Stimulated activated CD8-positive, alpha-beta memory T cell treated with anti-CD3 and anti-CD28 coated beads, Interleukin-2, amount 100 ng/mL, for 48 hours (primary cell): ENCODE data around the gene MAP6.

Experiments used
- DNase-seq, 2 donors: peaks; one replicate each; pipeline ENCODE4 v3.0.0-alpha.2; 2020; ENCODE audit warnings: low read depth in 2 of 2

MAP6 gene

DNA sequence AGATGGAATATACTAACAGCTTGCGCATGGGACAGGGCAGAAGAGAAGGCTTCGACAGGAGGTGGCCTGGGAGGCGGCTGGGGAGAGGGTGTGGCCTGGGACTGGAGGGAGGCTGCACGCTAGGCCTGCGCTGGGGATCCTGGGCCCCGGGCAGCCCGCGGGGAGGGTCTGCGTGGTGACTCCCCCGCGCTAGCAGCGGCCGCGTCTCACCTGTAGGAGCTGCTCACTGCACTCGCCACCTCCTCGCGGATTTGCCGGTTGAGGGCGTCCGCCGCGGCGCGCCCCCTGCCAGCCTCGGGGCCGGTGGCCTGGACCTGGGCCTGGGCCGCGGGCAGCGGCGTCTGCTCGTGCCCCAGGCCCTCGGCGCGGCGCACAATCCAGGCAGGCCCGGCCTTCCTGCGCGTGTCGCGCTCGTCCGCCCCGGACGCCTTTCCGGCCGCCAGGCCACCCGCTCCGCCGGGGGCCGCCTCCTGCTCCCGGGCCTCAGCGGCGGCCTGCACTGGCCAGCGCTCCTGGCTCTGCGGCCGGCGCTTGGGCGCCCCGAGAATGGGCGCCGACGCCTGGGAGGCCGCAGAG lies 1.5 kb downstream of the MAP6 start:
- DNase-seq: no peak

DNA sequence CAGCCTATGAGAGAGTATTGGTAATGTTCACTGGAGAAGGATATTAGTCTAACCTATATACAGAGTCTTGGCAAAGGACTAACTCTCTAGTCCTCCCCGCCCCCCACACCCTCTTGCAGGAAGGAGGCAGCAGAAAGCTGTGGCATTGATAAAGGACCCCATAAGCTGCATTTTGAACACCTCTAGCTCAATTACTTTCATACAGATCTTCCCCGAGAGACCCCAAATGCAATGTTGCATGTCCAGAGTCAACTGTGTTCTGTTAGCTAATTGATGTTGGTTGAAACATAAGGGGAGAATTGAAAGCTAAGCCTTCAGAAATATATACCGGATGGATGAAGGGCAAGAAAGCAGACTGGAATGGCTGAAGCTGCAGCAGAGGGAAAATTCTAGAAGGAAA lies 2.8 kb downstream of the MAP6 start:
- no peak for DNase-seq

DNA sequence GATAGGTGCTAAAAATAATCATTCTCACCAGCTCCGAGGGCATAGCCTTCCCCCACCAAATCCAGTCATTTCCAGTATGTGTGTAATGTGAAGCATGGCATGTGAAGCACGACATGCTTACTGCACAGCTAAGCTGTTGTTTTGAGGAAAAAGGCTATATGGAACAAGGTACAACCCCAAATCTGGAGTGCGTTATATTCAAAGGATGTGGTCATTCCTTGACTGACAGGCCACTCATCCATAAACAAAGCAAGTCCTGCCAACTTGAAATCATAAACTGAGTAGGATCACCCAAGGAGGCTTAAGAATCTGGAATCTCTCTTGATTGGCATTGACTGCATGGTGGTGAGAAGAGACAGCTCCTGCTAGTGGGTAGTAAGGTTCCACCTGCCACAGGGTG lies 3.7 kb downstream of the MAP6 start:
- no peak for DNase-seq

DNA sequence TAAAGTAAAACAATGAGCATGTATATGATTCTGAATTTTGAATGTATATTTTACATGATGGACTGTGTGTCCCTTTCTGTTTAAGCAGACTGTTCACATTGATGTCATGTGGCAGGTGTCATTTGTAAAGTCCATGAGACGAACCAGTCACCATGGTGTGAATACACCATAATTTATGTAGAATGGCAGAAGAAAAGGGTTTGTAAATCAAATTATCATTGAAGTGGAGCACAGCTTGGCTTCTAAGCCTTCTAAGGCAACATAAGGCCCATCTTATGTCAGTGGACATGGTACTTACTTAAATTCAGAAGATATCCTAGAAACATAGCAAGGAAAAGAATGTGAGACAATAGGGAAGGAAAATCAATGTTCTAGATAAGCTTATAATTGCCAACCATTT lies 4.4 kb downstream of the MAP6 start:
- DNase-seq: no peak

DNA sequence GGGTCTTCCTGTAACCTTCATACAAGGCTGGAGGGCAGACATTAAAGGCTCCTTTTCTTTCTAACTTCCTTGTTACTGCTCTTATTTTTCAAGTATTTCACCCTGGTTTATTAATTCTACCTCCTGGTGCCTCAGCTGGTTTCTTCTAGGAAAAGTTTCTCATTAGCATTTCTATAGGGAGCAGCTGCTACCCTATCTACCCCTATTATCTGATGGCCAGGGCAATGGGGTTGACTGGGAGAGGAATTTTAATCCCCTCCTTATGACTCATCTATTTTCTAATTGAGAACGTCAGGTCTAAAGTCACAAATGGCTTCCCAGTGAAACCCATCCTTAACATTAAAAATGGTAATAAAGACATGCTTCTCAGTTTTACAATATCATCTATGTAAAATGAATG lies 5.0 kb downstream of the MAP6 start:
- no peak for DNase-seq

DNA sequence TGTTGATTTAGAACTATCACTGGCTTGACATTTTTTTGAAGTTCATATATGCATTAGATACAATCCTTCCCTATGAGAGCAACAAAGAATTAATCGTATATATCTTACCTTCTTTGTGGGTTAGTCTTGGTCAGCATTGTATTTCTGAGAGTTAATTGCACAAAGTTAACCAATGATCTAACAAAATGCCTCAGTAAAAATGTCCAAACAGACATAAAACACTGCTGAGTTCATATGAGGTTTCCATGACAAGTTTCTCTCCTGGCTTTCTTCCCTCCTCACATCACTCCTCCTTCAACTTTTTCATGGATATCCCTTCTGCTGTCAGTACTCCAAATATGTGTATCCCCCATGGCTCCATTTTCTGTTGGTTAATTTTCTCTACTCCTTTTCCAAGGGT lies 9.0 kb downstream of the MAP6 start:
- DNase-seq: no peak

DNA sequence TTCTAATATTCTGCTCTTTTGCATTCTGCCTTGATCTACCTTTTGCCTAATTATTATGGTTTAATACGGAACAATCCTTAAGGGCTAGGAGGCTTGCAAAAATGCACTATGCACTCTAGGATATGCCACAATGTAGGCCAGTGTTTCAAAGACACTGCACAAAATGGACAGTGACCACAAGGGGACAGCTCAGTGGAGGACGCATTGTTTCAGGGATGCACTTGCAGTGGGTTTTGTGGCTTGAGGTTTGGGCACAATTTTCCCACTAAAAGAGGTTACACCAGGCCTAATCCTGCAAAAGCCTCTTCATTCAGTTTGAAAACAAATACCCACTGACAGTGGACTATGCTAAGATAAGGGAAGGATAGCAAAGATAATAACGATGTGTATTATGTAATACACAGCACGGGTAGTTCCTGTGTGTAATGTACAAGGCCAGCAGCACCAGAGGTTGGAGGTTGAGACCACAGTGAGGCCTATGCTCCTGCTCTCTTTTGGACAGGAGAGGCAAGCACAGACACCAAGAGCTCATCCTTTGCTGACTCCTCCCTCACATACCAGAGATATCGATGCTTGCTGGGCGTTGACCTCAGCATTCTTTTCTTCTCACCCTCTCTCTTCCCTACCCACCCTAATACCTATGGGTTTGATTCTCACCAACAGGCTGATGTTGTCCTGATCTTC lies 12.7 kb downstream of the MAP6 start:
- no peak for DNase-seq

DNA sequence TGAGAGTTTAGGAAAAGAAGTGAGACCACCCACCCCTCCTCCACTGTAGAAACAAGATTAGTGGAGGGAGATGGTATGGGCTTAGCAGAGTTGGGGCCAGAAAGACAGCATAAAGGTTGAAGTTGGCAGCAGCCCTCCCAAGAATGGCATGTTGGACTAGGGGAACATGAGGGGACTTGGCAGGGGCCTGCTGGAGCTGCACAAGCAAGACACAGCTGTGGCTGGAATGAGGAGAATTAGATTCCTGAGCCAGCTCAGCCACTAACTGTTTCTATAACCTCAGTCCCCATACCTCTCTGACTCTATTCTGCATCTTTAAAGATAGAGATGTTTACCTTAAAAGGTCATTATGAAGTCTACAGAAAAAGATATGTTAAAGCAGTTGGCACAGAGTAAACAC lies 13.2 kb downstream of the MAP6 start:
- no peak for DNase-seq

DNA sequence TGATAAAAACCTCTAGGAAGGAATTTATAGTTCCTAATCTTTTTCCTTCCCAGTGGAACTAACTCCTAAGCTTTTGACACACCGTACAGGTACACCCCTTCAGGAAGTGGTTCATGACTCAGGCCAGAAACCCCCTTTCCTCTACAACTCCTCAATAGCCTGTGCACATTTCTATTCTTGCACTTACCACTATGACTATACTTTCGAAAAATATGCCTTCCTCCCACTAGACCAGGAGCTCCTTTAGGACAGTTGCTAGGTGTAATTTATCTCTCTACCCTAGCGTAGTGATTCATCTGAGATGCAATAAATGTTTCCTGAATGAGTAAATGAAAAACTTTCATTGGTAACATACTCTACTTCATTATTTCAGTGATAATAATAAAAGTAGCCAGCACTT lies 14.5 kb downstream of the MAP6 start:
- no peak for DNase-seq

DNA sequence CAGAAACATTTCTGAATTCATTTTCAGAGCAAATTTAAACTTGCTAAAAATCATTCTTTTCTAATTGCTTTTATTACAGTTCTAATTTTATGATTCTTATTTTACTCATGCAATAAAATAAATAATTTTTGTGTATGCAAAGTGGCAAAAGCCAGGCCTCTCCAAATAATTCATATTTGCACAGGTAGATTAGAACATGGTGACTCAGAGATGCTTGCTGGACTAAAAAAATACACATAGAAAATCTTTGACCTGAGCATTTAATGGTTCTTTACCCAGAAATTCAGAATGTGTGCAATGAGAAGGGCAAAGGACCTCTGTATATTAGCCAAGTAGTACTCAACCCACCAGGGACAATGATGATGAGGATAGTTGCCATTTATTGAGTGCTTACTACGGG lies 15.3 kb downstream of the MAP6 start:
- no peak for DNase-seq

DNA sequence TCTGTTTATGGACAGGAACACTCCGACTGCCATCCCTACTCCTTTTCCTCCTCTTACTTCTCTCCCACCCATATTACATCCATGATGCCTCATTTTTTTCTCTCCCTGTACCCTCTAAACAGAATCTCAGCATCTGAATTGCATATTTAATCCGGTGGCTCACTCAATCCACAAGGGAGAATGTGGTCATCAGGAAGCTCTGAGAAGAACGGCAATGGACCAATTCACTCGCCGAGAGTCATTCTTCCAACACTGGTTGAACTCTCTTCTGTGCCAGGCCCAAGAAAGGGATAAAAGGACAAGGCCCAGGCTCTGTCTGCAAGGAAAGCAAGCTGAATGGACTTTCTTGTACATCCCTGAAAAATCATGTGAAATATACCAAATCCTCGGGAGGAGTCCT lies 15.9 kb downstream of the MAP6 start:
- no peak for DNase-seq

DNA sequence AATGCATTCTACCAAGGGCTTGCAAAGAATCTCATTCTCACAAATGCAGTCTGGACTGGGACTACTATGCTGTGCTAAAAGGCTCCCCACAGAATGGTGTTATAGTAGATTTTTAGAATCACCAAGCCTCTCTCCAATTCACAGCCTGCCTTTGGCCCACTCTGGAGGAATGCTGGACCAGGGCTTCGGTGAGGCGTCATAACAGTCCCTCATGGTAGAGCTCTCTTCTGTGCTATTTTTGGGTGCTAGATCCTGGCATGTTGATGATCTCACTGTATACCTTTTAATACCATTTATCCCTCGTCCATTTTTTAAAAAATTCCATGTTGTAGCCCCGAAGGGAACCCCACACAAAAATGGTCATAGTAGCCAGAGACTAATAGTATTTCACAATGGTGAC lies 17.6 kb downstream of the MAP6 start:
- no peak for DNase-seq

DNA sequence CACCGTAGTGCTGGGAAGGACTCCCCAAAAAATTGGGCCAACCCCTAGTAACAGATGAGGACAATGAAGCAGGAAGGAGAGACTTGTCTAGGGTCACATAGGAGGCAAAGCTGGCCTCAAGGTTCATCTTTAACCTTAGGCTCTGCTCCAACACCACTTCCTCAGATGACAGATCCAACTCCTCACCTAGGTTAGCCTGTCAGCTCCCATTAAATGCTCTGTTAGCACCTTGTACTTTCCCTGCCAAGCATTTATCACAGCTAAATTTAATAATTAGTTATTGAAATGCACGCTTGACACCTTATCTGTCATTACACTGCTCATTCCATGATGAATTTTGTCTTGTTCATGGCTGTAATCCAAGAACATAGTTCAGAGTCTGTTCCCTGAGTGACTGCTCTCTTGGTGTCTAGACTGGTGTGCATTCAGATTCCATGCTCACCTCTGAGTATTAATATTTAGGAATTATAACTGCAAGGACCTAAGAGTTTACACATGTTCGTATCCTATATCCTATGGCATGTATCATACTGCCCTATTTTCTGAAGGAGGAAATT lies 18.6 kb downstream of the MAP6 start:
- no peak for DNase-seq

DNA sequence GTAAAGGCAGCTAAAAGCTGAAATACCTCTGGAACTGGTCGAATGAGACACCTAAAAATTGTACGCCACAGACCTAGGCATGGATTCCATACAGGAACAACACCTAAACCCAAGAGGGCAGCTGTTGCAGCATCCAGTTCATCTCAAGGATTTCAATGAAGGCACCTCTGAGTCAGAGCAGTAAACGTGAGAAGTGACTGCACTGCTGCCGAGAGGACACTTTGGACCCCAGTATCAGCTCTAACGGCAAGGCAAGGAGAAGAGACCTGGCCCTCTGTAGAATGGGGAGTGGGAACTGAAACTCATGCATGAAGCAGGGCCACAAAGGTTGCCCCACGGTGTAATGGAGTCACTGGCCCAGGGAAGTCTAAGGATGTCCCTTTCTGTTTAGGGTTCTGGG lies 23.9 kb downstream of the MAP6 start:
- DNase-seq: no peak

DNA sequence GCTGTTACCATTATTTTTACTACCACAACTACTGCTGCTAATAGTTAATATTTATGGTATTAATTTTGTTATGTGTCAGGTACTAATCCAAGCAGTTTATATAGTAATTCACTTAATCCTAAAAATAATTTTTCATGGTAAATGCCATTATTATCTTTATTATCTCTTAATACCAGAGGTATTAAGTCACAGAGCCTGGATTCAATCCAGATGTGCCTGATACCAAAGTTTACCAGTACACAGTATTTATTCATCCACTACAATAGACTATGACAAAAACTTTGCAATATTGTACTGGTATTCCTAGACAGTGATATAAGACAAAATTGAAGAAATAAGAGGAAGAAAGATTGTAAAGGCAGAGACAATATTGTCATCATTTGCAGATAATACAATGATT lies 24.5 kb downstream of the MAP6 start:
- no peak for DNase-seq

DNA sequence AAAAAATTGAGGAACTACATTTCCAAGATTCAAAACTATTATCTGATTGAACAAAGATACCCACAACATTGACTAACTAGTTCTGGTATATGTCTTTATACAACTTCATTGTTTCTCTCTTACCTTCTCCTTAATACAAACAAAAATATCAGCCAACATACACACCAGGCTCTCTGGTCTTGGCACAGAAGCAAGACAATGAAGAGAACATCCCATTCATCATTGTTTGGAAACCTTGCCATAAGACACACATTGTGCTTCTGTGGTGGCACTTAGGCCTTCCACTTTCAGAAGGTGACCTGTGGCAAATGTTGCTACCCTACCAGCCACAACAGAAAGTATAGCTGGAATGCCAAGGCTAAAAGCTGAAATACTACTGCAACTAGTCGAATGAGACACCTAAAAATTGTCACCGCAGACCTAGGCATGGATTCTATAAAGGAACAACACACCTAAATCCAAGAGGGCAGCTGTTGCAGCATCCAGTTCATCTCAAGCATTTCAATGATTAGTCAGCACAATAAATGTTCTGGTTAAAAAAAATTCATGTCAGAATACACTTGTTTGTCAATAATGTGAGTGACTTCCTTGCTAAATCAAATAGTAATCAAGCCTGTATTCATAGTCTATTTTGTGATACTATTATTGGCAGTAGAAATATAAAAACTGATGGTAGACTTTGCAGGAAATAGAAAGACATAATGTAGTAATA lies 26.3 kb downstream of the MAP6 start:
- no peak for DNase-seq

DNA sequence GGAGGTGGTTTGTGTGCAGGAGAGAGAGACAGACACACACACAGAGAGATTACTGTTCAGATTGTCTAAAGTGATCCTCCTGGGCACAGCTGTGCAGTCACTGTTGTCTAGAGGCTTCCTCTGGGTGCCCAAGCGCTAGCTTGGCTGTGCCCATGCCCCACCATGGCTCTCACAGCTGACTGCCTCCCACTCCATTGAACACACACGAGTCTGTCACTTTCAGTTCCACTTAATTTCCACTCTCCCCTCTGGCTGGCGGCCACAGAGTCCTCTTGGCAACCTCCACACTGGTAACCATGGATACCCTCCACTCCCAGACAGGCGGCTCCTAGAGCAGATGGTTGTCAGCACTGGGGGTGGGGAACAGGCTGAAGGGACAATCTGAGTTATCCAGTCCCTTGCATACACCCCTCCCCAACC lies 29.1 kb downstream of the MAP6 start:
- DNase-seq: no peak

DNA sequence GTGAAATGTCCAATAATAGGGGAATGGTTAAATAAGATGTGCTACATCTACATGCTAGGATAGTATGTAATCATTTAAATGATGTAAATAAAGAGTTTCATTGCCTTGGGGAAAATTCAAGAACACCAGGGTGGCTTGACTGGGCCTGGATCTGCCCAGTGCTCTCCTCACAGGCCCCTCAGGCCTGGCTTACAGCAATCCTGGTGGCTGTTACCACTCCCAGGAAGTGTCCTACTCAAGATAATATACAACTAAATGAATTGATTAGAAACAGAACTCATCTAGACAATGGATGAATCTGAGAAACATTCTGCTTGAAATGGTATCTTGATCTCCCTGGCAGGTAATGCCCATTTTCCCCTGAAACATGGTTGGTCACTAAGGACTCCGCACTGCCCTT lies 30.8 kb downstream of the MAP6 start:
- DNase-seq: no peak

DNA sequence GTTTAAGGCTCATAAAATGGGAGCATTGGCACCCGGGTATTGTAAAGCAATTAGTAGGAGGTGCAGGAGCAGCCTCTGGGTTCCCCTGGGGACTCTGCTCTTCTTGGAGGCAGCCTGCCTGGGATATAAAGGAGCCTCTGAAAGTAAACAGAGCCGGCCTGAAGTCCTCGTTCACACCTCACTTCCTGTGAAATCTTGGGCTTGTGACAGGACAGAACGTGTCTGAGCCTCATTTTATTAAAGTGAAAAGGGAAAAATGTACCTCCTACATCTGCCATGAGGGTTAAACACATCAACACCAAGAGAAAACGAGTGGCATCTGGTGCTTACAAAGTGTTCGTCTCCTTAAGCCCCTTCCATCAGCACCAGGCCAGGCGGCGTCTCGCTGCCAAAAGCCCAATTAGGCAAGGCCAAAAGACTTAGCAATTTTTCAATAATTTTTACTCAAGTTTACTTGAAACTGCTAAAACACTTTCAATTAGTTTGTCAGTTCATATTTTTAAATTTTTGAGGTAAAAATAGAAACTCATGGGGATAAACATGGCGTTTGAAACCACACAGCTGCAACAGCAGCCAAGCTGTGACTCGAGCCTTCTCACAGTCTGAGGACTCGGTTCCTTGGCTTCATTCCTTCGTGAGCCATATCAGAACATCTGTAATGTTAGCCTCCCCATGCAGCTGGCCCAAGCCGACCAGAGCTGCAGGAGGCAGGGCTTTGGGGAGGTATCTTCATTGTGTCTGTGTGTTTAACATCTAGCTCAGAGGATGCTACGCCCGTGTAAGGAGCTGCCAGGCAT lies 33.6 kb downstream of the MAP6 start:
- no peak for DNase-seq

DNA sequence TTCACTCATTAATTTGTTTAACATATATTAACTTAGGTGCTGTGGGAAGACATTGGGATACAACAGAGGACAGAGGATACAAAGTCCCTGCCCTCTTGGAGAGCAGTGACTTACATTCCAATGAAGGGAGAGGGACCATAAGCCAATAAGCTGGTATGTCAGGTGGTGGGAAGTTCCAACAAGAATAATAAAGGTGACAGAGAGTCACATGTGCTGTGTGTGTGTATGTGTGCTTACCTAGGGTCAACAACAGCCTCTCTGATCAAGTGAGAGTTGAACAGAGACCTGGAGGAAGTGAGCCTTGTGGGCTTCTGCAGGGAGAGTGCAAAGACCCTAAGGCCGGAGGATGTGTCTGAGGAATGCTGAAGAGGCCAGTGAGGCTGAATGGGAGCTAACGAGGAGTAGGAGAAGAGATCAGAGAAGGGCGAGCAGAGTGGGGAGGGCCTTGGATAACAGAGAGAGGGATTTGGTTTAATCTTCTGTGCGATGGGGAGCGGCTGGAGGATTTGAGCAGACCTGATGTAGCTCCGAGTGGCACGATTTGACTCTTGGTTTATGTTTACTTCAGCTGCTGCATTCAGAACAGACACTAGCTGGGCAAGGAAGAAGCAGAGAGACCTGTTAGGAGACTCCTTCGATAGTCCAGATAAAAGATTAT lies 35.3 kb downstream of the MAP6 start:
- no peak for DNase-seq

DNA sequence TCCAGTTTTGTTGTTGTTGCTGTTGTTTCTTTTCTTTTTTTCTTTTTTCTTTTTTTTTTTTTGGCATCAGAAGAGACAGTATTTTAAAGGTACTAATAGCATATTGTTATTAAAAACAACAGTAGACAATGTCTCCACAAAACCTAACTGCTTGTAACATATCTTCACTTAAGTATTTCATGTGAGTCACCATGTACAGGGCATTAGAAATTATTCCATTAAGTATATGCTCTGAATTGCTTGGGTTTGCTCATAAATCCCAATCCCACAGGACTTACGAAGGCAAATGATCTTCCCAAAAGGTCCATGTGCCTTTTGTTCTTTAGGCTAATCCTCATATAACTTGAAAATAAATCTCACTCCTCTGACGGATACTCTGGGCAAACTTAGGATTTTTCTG lies 35.9 kb downstream of the MAP6 start:
- DNase-seq: no peak

DNA sequence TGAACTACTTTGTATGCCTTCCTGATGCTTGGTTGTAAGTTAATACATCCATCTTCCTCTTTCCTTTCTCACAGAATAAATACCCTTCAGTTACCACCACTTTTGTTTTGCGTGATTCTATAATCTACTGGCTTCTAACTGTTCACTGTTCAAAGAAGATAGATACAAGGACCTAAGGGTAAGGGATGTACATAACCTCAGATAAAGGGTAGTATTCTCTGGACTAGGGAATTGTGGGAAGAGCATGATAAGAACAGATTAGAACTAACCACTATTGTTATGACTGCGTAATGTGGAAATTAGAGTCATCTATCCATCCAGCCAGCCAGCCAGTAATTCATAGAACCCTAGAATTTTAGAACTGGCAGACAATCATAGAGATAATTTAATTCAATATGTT lies 36.4 kb downstream of the MAP6 start:
- DNase-seq: no peak
